Small intestine (tissue), 16 donors: ENCODE data around the gene TIMM50. TPM values are rescaled to one million over a fixed set of nuclear protein-coding genes. Genes with fewer than 3 reads are reported as not detected.

Experiments used
- DNase-seq, 2 donors: peaks; one replicate each; pipeline versions ENCODE4 v3.0.0 to v3.0.0-alpha.2; 2013
- FAIRE-seq: peaks from 2 replicates; lab custom pipeline; 2012; peaks lifted over from hg19 to GRCh38; lab: Jason Lieb, UNC
- H3K27ac ChIP-seq, 3 donors: one replicate each; pipeline ENCODE4 v1.5.1; 2013; ENCODE audit warnings: low read length in 2 of 3, mild to moderate bottlenecking in 2 of 3, control low read depth in 1 of 3, inconsistent platforms in 1 of 3, low read depth in 1 of 3, moderate library complexity in 1 of 3
- H3K27me3 ChIP-seq, 3 donors: one replicate each; pipeline ENCODE4 v1.6.1; 2013; ENCODE audit warnings: low read length in 3 of 3, inconsistent platforms in 1 of 3; ENCODE audit not compliant: control insufficient read depth in 3 of 3, insufficient read depth in 3 of 3
- H3K36me3 ChIP-seq, 3 donors: one replicate each; pipeline ENCODE4 v1.6.1; 2013; ENCODE audit warnings: low read length in 3 of 3, inconsistent platforms in 1 of 3, low read depth in 1 of 3, mild to moderate bottlenecking in 1 of 3, moderate library complexity in 1 of 3; ENCODE audit not compliant: control insufficient read depth in 3 of 3, insufficient read depth in 2 of 3
- H3K4me1 ChIP-seq, 3 donors: one replicate each; pipeline ENCODE4 v1.6.1; 2013; ENCODE audit warnings: low read length in 2 of 3, inconsistent platforms in 1 of 3, low read depth in 1 of 3, mild to moderate bottlenecking in 1 of 3, moderate library complexity in 1 of 3; ENCODE audit not compliant: control insufficient read depth in 3 of 3, insufficient read depth in 2 of 3
- H3K4me3 ChIP-seq, 3 donors: one replicate each; pipeline ENCODE4 v1.5.1; 2013; ENCODE audit warnings: low read length in 3 of 3, control low read depth in 1 of 3, inconsistent platforms in 1 of 3, low read depth in 1 of 3, mild to moderate bottlenecking in 1 of 3, moderate library complexity in 1 of 3
- H3K9me3 ChIP-seq, 2 donors: one replicate each; pipeline ENCODE4 v1.6.1; 2013; ENCODE audit warnings: low read depth in 1 of 2, low read length in 1 of 2; ENCODE audit not compliant: control insufficient read depth in 2 of 2, insufficient read depth in 1 of 2
- WGBS, 3 donors: extraction: QIAGEN DNeasy Blood & Tissue Kit; methylation state at CpG; one replicate each; pipeline ENCODE4 v1.1.7; 2013; 5-methylcytosine and 5-hydroxymethylcytosine counted together
- long read RNA-seq, 10 donors: transcript quantifications; one replicate each; lab custom pipeline, GENCODE V29; 2026
- polyA plus RNA-seq, 4 donors: library from polyadenylated mRNA; stranded (reverse) in 3 of 4; unstranded in 1 of 4; fragments of 200-250 nt in 3 of 4; fragments of 120-200 nt in 1 of 4; gene quantifications; one replicate each; pipeline versions ENCODE4 v1.2.1 to v1.2.3, GENCODE V29; 2013
- donor health status: healthy with polysubstance abuse.
- donor health status: control.
- donor health status: control.
- donor health status: Bipolar disorder and iron deficiency.
- donor health status: healthy.

Gene TIMM50
- polyA plus RNA-seq, result 10 to 100 TPM; 33.8 to 62.2 (median 48.4) TPM
- long read RNA-seq, donor 1, transcript TIMM50-205 (1 exons, 2,274 nt), result minor isoform, 24 of 71 reads
- long read RNA-seq, donor 1, transcript TIMM50-201 (11 exons, 1,612 nt), result major isoform, 32 of 71 reads
- long read RNA-seq, donor 1, partial matches to known transcripts, result 10 of 71 reads
- long read RNA-seq, donor 1, other reads (novel, unspliced or antisense), result 0 of 71 reads
- long read RNA-seq, donor 2, transcript TIMM50-201 (11 exons, 1,612 nt), result major isoform, 9 of 16 reads
- long read RNA-seq, donor 2, transcript TIMM50-205 (1 exons, 2,274 nt), result minor isoform, 5 of 16 reads
- long read RNA-seq, donor 2, partial matches to known transcripts, result 0 of 16 reads
- long read RNA-seq, donor 2, other reads (novel, unspliced or antisense), result 0 of 16 reads
- long read RNA-seq, donor 3, transcript TIMM50-205 (1 exons, 2,274 nt), result major isoform, 13 of 27 reads
- long read RNA-seq, donor 3, transcript TIMM50-201 (11 exons, 1,612 nt), result minor isoform, 8 of 27 reads
- long read RNA-seq, donor 3, partial matches to known transcripts, result 0 of 27 reads
- long read RNA-seq, donor 3, other reads (novel, unspliced or antisense), result 0 of 27 reads
- long read RNA-seq, donor 4, result 0 reads
- long read RNA-seq, donor 5, transcript TIMM50-205 (1 exons, 2,274 nt), result major isoform, 5 of 12 reads
- long read RNA-seq, donor 5, partial matches to known transcripts, result 5 of 12 reads
- long read RNA-seq, donor 5, other reads (novel, unspliced or antisense), result 0 of 12 reads
- long read RNA-seq, donor 6, transcript TIMM50-205 (1 exons, 2,274 nt), result major isoform, 13 of 23 reads
- long read RNA-seq, donor 6, transcript TIMM50-201 (11 exons, 1,612 nt), result minor isoform, 5 of 23 reads
- long read RNA-seq, donor 6, partial matches to known transcripts, result 0 of 23 reads
- long read RNA-seq, donor 6, other reads (novel, unspliced or antisense), result 0 of 23 reads
- long read RNA-seq, donor 7, transcript TIMM50-201 (11 exons, 1,612 nt), result major isoform, 33 of 43 reads
- long read RNA-seq, donor 7, transcript TIMM50-205 (1 exons, 2,274 nt), result minor isoform, 9 of 43 reads
- long read RNA-seq, donor 7, partial matches to known transcripts, result 0 of 43 reads
- long read RNA-seq, donor 7, other reads (novel, unspliced or antisense), result 0 of 43 reads
- long read RNA-seq, donor 8, partial matches to known transcripts, result 0 of 3 reads
- long read RNA-seq, donor 8, other reads (novel, unspliced or antisense), result 0 of 3 reads
- long read RNA-seq, donor 9, transcript TIMM50-205 (1 exons, 2,274 nt), result major isoform, 6 of 10 reads
- long read RNA-seq, donor 9, partial matches to known transcripts, result 0 of 10 reads
- long read RNA-seq, donor 9, other reads (novel, unspliced or antisense), result 0 of 10 reads
- long read RNA-seq, donor 10, transcript TIMM50-205 (1 exons, 2,274 nt), result minor isoform, 9 of 27 reads
- long read RNA-seq, donor 10, transcript TIMM50-201 (11 exons, 1,612 nt), result major isoform, 14 of 27 reads
- long read RNA-seq, donor 10, partial matches to known transcripts, result 0 of 27 reads
- long read RNA-seq, donor 10, other reads (novel, unspliced or antisense), result 0 of 27 reads

- WGBS, 3 donors, result 1% methylated on average over 59 to 62 of the region's 62 CpGs
- FAIRE-seq, result no peak
Measured at GRCh38 chr19:39480337-39481228, at the start of gene TIMM50. TSS of gene TIMM50 (plus strand) at chr19:39480838. CDS start at chr19:39480854, 16 bp downstream.

GRCh38 chr19:39432677-39433025 is 48.0 kb upstream of the TIMM50 start:
- no peak overlapping the region for H3K4me3 ChIP-seq
- DNase-seq (no peak), FAIRE-seq (no peak)
- no peak overlapping the region for H3K27ac ChIP-seq
- peaks cover 2 to 27% (median 19%) of the 10 kb centered on the region in 3 donors for H3K4me1 ChIP-seq
- H3K36me3 ChIP-seq, result peaks cover 5 to 38% (median 6%) of the 10 kb centered on the region in 3 donors
- 88 to 93% (median 92%) methylated on average over 8 of the region's 8 CpGs for WGBS, 3 donors
- H3K9me3 ChIP-seq, result no peaks in the 10 kb centered on the region
- no peaks in the 10 kb centered on the region for H3K27me3 ChIP-seq

More at GRCh38 chr19:39480337-39481228, at the start of gene TIMM50:
- H3K4me3 ChIP-seq, result peak within 1 kb of the TSS; percentile 96 to 98 (median 96)
- no peaks in the 10 kb centered on the region for H3K9me3 ChIP-seq
- H3K36me3 ChIP-seq, result peaks cover 4 to 25% (median 14%) of the 10 kb centered on the region in 3 donors
- H3K4me1 ChIP-seq, result peaks cover 2 to 10% (median 5%) of the 10 kb centered on the region in 3 donors
- DNase-seq, result peak; percentile 95 to 98
- H3K27ac ChIP-seq, result peak within 1 kb of the TSS; percentile 69 to 86 (median 75)
- no peaks in the 10 kb centered on the region for H3K27me3 ChIP-seq

GRCh38 chr19:39433480-39434079 is 47.1 kb upstream of the TIMM50 start:
- peaks cover 5 to 38% (median 6%) of the 10 kb centered on the region in 3 donors for H3K36me3 ChIP-seq
- WGBS, 3 donors, result 92 to 95% (median 94%) methylated on average over 8 of the region's 8 CpGs
- no peaks in the 10 kb centered on the region for H3K9me3 ChIP-seq
- no peak for DNase-seq
- peak overlapping the region in 1 of 3 donors; percentile 12 for H3K27ac ChIP-seq
- no peaks in the 10 kb centered on the region for H3K27me3 ChIP-seq
- peaks cover 2 to 20% (median 19%) of the 10 kb centered on the region in 3 donors for H3K4me1 ChIP-seq
- no peak overlapping the region for H3K4me3 ChIP-seq
- no peak for FAIRE-seq

DNA sequence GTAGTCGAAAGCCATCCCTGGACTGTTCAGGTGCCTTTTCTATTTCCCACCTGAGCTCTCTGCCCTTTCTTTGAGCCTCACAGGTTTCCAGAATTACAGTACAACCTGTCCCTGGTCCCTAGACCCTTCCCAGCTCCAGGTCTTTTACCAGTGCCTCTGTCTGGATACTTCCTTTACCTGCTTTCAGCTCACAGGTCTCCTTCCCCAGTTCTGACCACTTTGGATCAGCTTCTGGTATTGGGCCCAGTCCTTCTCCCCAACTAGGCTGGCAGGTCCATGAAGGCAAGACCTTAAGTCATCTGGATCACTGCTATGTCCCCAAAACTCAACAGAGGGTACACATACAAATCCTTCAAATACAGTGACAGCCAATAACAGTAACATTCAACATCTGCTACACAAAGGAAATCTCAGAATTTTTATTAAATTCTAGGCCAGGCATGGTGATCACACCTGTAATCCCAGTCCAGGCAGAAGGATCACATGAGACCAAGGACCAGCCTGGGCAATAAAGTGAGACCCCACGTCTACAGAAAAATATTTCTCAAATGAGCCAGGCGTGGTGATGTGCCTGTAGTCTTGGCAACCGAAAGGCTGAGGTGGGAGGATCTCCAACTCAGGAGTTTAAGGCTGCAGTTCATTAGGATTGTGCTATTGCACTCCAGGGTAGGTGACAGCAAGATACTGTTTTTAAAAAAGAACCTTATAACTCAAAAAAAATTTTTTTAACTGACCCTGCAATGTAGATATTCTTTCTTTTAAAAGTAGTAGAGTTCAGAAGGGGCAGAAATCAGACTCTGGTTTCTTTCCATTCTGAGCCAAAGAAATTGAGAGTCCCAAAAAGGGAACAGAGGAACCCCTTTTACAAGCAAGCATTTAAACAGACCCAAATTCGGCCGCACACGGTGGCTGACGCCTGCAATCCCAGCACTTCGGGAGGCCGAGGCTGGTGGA is 46.2 kb upstream of the TIMM50 start:
- H3K36me3 ChIP-seq, result peaks cover 5 to 38% (median 6%) of the 10 kb centered on the region in 3 donors
- WGBS, 3 donors, result 24 to 43% (median 29%) methylated on average over 10 of the region's 10 CpGs
- peak overlapping the region in 1 of 3 donors; percentile 58 for H3K27ac ChIP-seq
- H3K4me1 ChIP-seq, result peaks cover 2 to 19% (median 16%) of the 10 kb centered on the region in 3 donors
- no peaks in the 10 kb centered on the region for H3K27me3 ChIP-seq
- H3K9me3 ChIP-seq, result no peaks in the 10 kb centered on the region
- peak overlapping the region in 2 of 3 donors; percentile 75 to 80 for H3K4me3 ChIP-seq
- DNase-seq (no peak), FAIRE-seq (no peak)

DNA sequence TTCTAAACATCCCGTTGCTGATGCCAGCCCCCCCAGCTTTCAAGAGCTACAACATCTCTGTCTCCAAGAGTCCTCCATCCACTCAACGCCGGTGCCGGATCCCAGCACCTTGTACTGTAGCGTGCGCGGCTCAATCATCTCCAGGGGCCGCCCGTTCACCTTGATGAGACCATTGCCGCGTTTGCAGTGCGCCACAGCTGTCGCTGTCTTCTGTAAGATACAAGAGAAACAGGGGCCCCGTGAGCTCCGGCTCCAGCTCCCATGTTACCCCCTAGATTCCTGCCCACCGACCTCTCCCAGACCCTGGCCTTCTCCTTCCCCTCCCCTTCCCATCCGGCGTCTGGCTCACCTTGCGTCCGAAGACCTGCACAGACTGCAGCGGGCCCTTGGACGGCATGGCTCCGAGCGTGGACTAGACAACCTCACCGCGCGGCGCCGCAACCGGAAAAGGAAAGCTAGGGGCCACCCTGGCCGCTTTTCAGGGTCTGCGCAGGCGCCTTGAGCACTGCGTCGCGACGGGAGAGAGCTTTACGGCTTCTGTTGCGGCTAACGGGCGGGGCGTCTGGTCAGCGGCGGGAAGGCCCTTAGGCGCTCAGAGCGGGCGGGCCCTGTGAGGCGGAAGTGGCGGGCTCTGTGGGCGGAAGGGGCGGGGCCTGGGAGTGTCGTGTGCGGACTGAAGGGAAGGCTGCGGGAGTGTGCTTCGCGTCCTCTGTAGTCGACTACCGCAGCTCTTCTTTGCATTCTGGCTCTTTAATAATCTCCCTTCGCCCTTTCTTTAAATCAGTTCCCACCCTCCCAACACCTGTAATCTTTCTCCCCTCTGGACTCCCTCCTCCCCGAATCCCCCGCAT is 44.9 kb upstream of the TIMM50 start, which contains the start of gene RPS16:
RPS16 (minus strand) TSS at position 451 of the 851 bp plus-strand sequence; CDS start at position 397, 54 bp downstream.
- H3K4me1 ChIP-seq, result peaks cover 2 to 19% (median 16%) of the 10 kb centered on the region in 3 donors
- H3K36me3 ChIP-seq, result peaks cover 5 to 38% (median 6%) of the 10 kb centered on the region in 3 donors
- no peaks in the 10 kb centered on the region for H3K27me3 ChIP-seq
- peak within 1 kb of the TSS; percentile 72 to 94 (median 83) for H3K27ac ChIP-seq
- 0% methylated on average over 54 to 61 of the region's 61 CpGs for WGBS, 3 donors
- peak; percentile 98 for DNase-seq
- H3K9me3 ChIP-seq, result no peaks in the 10 kb centered on the region
- H3K4me3 ChIP-seq, result peak within 1 kb of the TSS; percentile 75 to 97 (median 80)
- FAIRE-seq, result no peak
